Measurements from ENCODE around the gene SMCO1. TPM values are rescaled to one million over a fixed set of nuclear protein-coding genes. Genes with fewer than 3 reads are reported as not detected.
"Not testable (repeated sequence)": the region's sequence is repeated elsewhere in the genome, so short reads cannot be mapped to it uniquely, and the experiment has no call there.

Gene SMCO1
- polyA plus RNA-seq, 1 donor from 2014 or later: not detected

DNA sequence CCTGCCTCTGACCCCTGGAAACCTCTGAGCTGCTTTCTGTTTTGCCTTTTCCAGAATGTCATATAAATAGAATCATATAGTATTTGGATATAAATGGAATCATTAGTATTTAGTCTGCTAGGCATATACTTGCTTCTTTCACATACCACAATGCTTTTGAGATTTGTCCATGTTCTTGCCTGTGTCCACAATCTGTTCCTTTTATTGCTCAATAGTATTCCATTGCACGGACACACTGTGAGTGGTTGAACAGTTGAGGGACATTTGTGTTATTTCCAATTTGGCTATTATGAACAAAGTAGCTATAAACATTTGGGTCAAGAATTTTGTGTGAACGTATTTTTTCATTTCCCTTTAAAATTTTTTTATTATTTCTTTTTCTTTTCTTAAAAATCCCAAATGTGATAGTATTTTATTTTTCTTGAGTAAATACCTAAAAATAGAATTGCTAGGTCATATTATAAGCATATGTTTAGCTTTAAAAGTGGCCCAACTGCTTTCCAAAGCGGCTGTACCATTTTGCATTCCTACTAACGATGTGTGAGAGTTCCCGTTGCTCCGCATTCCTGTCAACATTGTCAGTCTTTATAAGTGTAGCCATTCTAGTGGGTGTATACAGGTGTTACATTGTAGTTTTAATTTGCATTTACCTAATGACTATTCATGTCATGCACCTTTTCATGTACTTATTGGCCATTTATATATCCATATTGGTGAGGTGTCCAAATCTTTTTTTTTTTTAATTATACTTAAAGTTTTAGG lies 26.7 kb upstream of the SMCO1 start:
- H3K36me3 Mint-ChIP-seq: no peaks in the 10 kb centered on the region

DNA sequence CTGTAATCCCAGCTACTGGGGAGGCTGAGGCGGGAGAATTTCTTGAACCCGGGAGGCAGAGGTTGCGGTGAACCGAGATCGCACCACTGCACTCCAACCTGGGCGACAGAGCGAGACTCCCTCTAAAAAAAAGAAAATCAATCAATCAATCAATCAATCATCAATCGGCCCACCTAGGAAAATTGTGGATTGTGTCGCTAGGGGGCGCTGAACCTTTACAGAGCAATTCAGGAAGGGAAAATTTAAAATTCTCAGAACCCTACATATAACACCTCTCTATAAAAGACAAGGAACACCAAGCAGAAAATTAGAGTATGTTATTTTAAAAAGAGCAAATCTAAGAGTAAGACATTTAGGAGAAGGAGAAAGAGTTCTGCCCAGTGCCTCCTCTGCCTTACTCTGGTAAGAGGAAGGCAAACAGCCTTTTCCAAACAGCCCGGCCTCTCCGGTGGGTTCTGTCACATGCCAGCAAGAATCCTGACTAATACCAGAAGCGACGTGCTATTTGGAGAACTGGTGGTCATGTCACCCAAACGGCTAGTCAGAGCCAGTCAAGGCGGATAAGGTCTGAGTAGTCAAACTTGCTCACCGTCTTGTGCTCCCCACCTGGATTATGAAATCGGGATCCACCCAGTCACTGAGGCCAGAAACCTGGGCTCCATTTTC lies 22.3 kb upstream of the SMCO1 start:
- Mint-ChIP-seq H3K27ac (no peak overlapping the region), H3K27me3 (no peaks in the 10 kb centered on the region), H3K4me3 (no peak overlapping the region), H3K36me3 (no peaks in the 10 kb centered on the region), H3K4me1 (peaks cover 0 to 4% (median 2%) of the 10 kb centered on the region in 3 donors), H3K9me3 (peaks cover 0 to 2% (median 0%) of the 10 kb centered on the region in 3 donors)

More for the DNA sequence above, 26.7 kb upstream of the SMCO1 start:
- Mint-ChIP-seq H3K27ac (no peak overlapping the region), H3K4me1 (peaks cover 0 to 4% (median 2%) of the 10 kb centered on the region in 3 donors), H3K4me3 (no peak overlapping the region), H3K9me3 (no peaks in the 10 kb centered on the region), H3K27me3 (no peaks in the 10 kb centered on the region)

- Mint-ChIP-seq H3K27me3 (peaks cover 2% of the 10 kb centered on the region), H3K4me3 (no peak overlapping the region), H3K36me3 (peaks cover 5% of the 10 kb centered on the region), H3K4me1 (peaks cover 0 to 9% (median 2%) of the 10 kb centered on the region in 3 donors), H3K27ac (no peak overlapping the region), H3K9me3 (peaks cover 2 to 4% (median 2%) of the 10 kb centered on the region in 3 donors)
Observed at GRCh38 chr3:196533260-196533681, 18.1 kb upstream of the SMCO1 start.

- Mint-ChIP-seq H3K27me3 (peaks cover 5% of the 10 kb centered on the region), H3K9me3 (peaks cover 2 to 4% (median 2%) of the 10 kb centered on the region in 3 donors), H3K27ac (peak overlapping the region in 2 of 3 donors; percentile 18 to 74), H3K4me3 (no peak overlapping the region), H3K36me3 (peaks cover 5% of the 10 kb centered on the region), H3K4me1 (peaks cover 3 to 13% (median 6%) of the 10 kb centered on the region in 3 donors)
Observed at GRCh38 chr3:196531418-196531817, 16.3 kb upstream of the SMCO1 start.

DNA sequence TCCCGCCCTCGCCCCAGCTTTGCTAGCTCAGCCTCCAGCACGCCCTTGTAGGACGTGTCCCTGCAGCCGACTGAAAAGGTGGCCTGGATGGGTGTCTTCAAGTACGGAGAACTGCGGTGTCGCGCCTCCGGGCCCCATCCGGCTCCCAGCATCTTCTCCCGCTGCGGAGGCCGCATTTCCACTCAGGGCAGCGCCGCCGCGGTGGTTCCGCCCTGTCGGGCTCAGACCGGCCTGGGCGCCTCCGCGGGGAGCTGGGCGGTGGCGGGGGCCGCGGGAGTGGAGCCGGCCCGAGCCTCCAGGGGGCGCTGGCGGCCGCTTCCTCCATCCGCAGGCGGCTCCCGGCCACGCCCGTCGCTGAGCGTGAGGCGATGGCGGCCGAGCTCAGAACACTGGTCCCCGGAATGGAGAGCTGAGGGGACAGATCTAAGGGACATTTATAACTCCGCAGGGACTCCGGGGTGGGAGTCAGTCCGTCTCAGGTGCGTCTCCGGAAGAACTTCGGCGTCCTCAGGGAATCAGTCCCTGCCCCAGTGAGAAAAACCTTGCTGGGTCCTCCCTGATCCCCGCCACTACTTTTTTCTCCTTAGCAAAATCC lies 13.6 kb upstream of the SMCO1 start:
- H3K27ac Mint-ChIP-seq: peak overlapping the region in 1 of 3 donors; percentile 67
- H3K4me1 Mint-ChIP-seq: peaks cover 3 to 13% (median 6%) of the 10 kb centered on the region in 3 donors
- H3K27me3 Mint-ChIP-seq: peaks cover 5% of the 10 kb centered on the region
- H3K4me3 Mint-ChIP-seq: peak overlapping the region; percentile 29 to 88 (median 76)
- H3K36me3 Mint-ChIP-seq: peaks cover 5% of the 10 kb centered on the region
- H3K9me3 Mint-ChIP-seq: peaks cover 2 to 8% (median 2%) of the 10 kb centered on the region in 3 donors

GRCh38 chr3:196525141-196525540 lies 10.0 kb upstream of the SMCO1 start:
- Mint-ChIP-seq H3K36me3 (no peaks in the 10 kb centered on the region), H3K4me1 (peaks cover 3 to 8% (median 6%) of the 10 kb centered on the region in 3 donors), H3K9me3 (peaks cover 3 to 19% (median 18%) of the 10 kb centered on the region in 3 donors), H3K4me3 (no peak overlapping the region), H3K27me3 (peaks cover 5% of the 10 kb centered on the region), H3K27ac (no peak overlapping the region)

DNA sequence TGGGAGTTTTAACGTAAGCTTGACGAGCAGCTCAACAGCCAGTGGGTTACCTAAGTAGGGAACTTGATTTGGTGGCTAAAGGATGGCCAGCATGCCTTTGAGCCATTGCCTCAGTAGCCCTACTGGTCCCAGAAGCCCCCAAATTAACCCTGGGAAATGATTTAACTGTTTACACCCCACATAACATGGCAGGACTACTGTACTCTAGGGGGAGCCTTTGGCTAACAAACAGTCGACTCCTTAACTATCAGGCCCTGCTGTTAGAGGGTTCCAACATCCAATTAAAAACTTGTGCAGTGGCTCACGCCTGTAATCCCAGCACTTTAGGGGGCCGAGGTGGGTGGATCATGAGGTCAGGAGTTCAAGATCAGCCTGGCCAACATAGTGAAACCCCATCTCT lies 9.4 kb upstream of the SMCO1 start:
- Mint-ChIP-seq H3K36me3 (no peaks in the 10 kb centered on the region), H3K9me3 (peaks cover 3 to 24% (median 20%) of the 10 kb centered on the region in 3 donors), H3K27ac (no peak overlapping the region), H3K4me3 (no peak overlapping the region), H3K4me1 (peaks cover 3 to 8% (median 6%) of the 10 kb centered on the region in 3 donors), H3K27me3 (peaks cover 5% of the 10 kb centered on the region)

DNA sequence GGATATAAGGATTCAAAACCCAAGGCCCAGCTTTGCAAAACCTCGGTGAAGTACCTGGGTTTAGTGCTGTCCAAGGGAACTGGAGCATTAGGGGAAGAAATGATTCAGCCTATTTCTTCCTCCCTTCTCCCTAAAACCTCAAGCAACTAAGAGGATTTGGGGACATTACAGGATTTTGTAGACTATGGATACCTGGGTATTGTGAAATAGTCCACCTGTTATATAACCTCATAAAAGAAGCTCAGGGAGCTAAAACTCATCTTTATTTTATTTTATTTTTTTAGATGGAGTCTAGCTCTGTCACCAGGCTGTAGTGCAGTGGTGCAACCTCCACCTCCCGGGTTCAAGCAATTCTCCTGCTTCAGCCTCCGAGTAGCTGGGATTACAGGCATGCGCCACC lies 8.7 kb upstream of the SMCO1 start:
- peaks cover 3 to 30% (median 20%) of the 10 kb centered on the region in 3 donors for H3K9me3 Mint-ChIP-seq
- H3K4me3 Mint-ChIP-seq: no peak overlapping the region
- peaks cover 5% of the 10 kb centered on the region for H3K27me3 Mint-ChIP-seq

GRCh38 chr3:196521291-196521690 lies 6.1 kb upstream of the SMCO1 start:
- peak overlapping the region in 1 of 3 donors; percentile 10 for H3K27ac Mint-ChIP-seq
- not testable (repeated sequence) for H3K4me1 Mint-ChIP-seq, H3K27me3 Mint-ChIP-seq, H3K36me3 Mint-ChIP-seq
- peaks cover 8 to 34% (median 24%) of the 10 kb centered on the region in 3 donors for H3K9me3 Mint-ChIP-seq
- H3K4me3 Mint-ChIP-seq: peak overlapping the region in 1 of 4 donors; percentile 7

More for the DNA sequence above, 8.7 kb upstream of the SMCO1 start:
- H3K27ac Mint-ChIP-seq: no peak overlapping the region
- H3K4me1 Mint-ChIP-seq: peaks cover 3 to 8% (median 6%) of the 10 kb centered on the region in 3 donors
- no peaks in the 10 kb centered on the region for H3K36me3 Mint-ChIP-seq

GRCh38 chr3:196519718-196520082 lies 4.6 kb upstream of the SMCO1 start:
- no peaks in the 10 kb centered on the region for H3K27me3 Mint-ChIP-seq
- H3K36me3 Mint-ChIP-seq: peaks cover 2% of the 10 kb centered on the region
- no peak overlapping the region for H3K4me3 Mint-ChIP-seq
- H3K4me1 Mint-ChIP-seq: no peaks in the 10 kb centered on the region
- peaks cover 10 to 41% (median 32%) of the 10 kb centered on the region in 3 donors for H3K9me3 Mint-ChIP-seq
- no peak overlapping the region for H3K27ac Mint-ChIP-seq

GRCh38 chr3:196518966-196519717 lies 4.0 kb upstream of the SMCO1 start:
- peaks cover 2% of the 10 kb centered on the region for H3K36me3 Mint-ChIP-seq
- peak overlapping the region in 1 of 3 donors; percentile 50 for H3K27ac Mint-ChIP-seq
- H3K9me3 Mint-ChIP-seq: peaks cover 10 to 42% (median 36%) of the 10 kb centered on the region in 3 donors
- no peaks in the 10 kb centered on the region for H3K4me1 Mint-ChIP-seq
- peak overlapping the region in 1 of 4 donors; percentile 17 for H3K4me3 Mint-ChIP-seq
- no peaks in the 10 kb centered on the region for H3K27me3 Mint-ChIP-seq

GRCh38 chr3:196517919-196518318 lies 2.8 kb upstream of the SMCO1 start:
- Mint-ChIP-seq H3K9me3 (peaks cover 10 to 47% (median 32%) of the 10 kb centered on the region in 3 donors), H3K27ac (no peak overlapping the region)

GRCh38 chr3:196517162-196517800 lies 2.1 kb upstream of the SMCO1 start:
- H3K4me1 Mint-ChIP-seq: no peaks in the 10 kb centered on the region
- H3K27ac Mint-ChIP-seq: no peak overlapping the region
- H3K36me3 Mint-ChIP-seq: peaks cover 4% of the 10 kb centered on the region
- H3K9me3 Mint-ChIP-seq: peaks cover 10 to 47% (median 30%) of the 10 kb centered on the region in 3 donors
- H3K4me3 Mint-ChIP-seq: no peak overlapping the region
- H3K27me3 Mint-ChIP-seq: no peaks in the 10 kb centered on the region

More at GRCh38 chr3:196517919-196518318, 2.8 kb upstream of the SMCO1 start:
- H3K27me3 Mint-ChIP-seq: no peaks in the 10 kb centered on the region
- no peaks in the 10 kb centered on the region for H3K4me1 Mint-ChIP-seq
- no peak overlapping the region for H3K4me3 Mint-ChIP-seq
- peaks cover 4% of the 10 kb centered on the region for H3K36me3 Mint-ChIP-seq

DNA sequence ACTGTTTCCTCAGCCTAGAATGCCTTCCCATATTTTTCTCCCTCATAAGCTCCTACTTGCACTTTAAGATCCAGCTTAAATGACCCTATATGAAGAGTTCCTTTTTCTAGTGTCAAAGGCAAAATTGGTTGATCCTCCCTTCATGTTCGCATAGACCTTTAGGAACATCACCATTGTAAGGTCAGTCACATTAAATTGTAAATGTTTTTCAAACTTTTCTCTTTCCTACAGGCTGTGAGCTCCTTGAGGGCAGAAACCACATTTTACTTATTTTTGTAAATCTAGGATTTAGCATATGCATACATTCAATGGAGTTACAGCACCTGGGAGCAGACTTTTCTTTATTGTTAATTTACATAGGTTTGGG lies 813 bp downstream of the SMCO1 start:
- Mint-ChIP-seq H3K4me1 (no peaks in the 10 kb centered on the region), H3K27ac (no peak overlapping the region), H3K4me3 (no peak overlapping the region), H3K9me3 (peaks cover 7 to 35% (median 17%) of the 10 kb centered on the region in 3 donors), H3K36me3 (peaks cover 4% of the 10 kb centered on the region), H3K27me3 (peaks cover 3% of the 10 kb centered on the region)
